Measurements from ENCODE around the gene KYAT1.

DNA sequence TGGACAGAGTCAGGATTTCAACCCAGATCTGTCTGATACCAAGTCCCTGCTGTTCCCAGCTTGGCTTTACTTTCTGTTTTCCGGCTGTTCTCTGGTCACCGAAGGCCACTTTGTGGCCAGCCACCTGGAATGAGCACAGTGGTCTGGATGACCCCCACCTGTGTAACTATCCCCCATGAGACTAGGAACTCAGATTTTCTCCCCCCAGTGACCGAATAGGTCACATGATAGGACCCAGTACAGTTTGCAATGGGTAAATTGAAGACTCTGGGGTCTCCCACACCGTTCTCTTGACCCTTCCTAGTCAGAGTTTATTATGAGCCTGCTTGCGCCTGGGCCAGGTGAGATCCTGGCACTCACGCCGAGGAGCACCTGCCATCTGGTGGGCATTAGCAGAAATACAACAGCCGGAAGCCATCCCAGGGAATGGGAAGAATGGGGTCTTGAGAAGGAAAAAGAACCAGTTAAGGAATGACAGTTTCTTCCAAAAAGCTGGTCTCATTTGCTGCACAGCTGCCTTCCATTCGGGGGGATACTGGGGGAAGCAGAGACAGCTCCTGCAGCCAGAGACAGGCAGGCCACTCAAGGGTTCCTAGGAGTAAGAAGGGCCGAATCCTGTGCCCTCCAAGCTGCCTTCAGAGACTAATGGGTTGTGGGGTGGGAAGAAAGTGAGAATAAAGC is 46.1 kb upstream of the KYAT1 start:
- TF ChIP-seq, protein P1, sequence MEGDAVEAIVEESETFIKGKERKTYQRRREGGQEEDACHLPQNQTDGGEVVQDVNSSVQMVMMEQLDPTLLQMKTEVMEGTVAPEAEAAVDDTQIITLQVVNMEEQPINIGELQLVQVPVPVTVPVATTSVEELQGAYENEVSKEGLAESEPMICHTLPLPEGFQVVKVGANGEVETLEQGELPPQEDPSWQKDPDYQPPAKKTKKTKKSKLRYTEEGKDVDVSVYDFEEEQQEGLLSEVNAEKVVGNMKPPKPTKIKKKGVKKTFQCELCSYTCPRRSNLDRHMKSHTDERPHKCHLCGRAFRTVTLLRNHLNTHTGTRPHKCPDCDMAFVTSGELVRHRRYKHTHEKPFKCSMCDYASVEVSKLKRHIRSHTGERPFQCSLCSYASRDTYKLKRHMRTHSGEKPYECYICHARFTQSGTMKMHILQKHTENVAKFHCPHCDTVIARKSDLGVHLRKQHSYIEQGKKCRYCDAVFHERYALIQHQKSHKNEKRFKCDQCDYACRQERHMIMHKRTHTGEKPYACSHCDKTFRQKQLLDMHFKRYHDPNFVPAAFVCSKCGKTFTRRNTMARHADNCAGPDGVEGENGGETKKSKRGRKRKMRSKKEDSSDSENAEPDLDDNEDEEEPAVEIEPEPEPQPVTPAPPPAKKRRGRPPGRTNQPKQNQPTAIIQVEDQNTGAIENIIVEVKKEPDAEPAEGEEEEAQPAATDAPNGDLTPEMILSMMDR (IDR thresholded peaks at IDR 0.05), result peak; percentile 84 to 95 (median 89)
- TF ChIP-seq EP300 (IDR thresholded peaks at IDR 0.05) (no peak), POLR2A (IDR thresholded peaks at IDR 0.05) (no peak)

All from tibial nerve (tissue), 4 donors.